HuH-7 (cell line): ENCODE measurements around the gene CFAP20.

Experiments
- DNase-seq: peaks from one replicate; pipeline ENCODE4 v3.0.0; 2011; ENCODE audit warnings: low spot score

The CFAP20 gene

DNA sequence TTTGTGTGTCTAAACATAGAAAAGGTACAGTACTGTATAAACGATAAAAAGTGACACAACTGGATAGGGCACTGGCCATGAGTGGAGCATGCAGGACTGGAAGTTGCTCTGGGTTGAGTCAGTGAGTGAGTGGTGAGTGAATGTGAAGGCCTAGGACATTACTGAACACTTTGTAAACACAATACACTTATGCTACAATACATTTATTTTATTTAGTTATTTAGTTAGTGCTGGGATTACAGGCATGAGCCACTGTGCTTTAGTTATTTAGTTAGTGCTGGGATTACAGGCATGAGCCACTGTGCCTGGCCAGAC, 4.6 kb downstream of the CFAP20 start:
- DNase-seq, result no peak

DNA sequence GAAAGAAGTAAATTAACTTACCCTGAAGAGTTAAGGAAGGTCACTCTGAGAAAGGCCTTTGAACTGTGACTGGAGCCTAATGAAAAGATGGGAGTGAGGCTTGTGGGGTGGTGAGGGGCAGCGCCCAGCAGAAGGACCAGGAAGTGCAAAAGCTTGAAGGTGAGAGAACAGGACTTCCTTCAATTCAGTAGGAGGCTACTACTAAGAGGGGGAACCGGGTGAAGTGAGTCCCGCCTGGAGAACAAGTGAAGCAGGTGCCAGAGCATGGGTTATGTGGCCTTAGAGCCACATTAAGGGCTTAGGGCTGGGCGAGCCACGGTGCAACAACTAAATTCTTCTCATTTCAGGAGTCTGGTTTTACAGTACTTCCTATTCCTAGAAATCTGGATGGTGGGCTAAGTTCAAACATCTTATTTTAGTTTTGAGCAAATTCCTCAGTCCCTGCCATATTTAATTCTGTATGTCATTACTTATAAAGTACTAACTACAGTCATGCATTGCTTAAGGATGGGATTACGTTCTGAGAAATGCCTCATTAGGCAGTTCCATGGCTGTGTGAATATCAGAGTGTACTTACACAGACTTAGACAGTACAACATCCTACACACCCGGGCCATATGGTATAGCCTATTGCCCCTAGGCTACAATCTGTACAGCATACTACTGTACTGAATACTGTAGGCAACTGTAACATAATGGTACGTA, 5.1 kb downstream of the CFAP20 start:
- DNase-seq, result no peak

DNA sequence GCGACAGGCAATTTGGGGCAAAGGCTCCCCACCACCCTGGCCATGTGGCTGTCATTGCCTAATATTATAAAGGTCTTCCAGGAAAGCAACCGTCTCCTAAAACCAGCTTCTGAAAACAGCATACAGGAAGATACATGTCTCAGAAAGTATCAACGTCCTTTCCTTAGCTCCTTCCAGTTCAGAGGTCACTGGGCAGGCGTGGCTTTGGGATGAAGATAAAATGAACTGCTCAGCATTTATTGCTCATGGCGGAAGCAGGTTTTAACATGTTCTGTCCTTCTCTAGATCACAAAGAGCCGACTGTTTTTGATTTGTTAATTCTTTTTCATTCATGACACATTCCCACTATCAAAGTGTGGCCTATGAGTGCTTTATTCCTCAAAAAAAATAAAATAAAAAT, 8.0 kb downstream of the CFAP20 start:
- no peak for DNase-seq

DNA sequence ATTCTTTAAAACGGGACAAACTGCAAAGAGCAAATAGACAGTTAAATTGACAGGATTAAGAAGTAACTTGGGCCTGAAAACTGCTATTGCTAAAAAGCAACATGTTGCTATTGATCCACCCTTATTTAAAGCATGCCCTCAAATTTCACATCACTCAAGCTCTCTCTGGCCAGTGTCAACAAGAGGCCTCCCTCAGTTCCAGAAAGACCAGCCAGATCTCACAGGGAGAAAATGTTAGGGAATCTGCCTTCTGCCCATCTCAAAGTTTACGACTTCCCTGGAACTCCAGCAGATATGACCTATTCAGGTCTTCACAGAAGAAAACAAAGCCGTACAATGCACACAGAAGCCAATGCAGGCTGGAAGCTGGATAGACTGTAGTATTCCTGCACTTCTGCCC, 8.9 kb downstream of the CFAP20 start:
- no peak for DNase-seq

DNA sequence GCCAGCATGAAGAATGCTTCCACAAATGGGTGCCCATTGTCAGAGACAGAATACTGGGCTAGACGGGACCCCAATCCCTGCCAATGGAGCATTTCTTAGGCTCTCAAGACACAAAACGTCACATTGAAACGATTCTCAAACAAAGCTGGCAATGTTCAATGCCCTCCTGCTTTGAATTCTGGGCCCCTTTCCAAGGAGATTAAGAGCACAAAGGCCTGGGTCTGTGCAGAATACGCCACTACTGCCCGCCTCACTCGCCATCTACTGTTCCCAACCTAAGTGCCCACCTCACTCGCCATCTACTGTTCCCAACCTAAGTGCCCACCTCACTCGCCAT, 9.7 kb downstream of the CFAP20 start:
- DNase-seq, result no peak

DNA sequence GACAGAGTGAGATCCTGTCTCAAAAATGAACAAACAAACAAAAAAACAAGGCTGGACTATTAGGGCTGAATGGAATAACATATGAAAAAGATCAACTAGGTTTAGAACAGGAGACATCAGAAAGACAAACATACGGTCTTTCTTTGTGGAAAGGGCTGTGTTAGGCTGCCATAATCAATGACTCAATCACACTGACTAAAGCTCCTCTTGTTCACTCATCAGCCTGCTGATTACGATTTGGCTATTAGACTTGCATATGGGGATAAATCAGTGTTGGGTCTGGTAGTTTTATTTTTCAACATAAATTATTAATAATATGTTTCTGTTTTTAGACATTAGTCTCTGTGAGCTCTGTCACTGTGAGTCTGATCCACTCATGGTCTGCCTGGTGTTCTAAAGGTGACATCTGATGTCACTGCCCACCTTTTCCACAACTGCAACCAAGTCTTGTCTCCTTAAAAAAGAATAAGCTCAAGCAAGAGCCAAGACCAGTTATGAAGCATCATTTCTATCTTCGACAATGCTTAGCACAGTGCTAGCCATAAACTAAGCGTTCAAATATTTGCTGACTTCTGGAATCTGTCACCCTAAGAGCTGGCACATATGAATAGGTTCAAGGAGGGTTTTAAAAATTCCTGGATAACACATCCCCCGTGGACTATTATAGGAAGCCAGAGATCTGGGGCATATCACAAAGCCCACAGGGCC, 10.2 kb downstream of the CFAP20 start:
- no peak for DNase-seq

DNA sequence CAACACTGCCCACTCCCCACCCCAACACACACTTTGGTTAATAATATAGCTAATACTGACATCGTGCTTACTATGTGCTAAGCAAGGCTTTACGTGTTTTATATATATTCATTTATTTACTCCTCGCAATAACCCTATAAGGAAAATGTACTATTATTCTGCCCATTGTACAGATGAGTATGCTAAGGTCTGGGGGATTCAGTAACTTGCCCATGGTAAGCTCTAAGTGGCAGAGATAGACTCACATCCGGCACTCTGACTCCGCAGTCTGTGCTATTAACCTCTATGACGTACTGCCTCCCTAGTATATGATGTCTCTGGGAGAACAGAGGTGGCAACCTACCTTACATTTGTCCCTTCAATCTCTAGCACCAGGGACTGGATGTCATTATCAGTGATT, 12.7 kb downstream of the CFAP20 start:
- no peak for DNase-seq

DNA sequence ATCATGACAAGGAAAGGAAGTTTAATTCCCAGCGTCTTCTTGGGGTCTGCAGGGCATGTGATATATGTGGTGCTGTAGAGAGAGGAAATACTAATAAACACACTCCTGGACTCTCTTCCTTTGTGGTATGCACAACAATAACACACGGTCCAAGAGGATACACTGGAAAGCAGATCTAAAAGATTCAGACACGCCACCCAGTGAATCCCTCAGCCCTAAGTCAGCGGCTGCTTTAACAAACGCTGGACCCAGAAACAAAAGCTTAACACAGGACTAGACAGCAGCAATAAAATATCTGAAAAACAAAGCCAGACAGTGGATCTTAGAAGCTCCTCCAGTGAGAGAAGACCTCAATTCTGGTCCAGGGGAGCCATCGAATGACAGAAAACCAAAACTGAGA, 13.1 kb downstream of the CFAP20 start:
- DNase-seq, result no peak

DNA sequence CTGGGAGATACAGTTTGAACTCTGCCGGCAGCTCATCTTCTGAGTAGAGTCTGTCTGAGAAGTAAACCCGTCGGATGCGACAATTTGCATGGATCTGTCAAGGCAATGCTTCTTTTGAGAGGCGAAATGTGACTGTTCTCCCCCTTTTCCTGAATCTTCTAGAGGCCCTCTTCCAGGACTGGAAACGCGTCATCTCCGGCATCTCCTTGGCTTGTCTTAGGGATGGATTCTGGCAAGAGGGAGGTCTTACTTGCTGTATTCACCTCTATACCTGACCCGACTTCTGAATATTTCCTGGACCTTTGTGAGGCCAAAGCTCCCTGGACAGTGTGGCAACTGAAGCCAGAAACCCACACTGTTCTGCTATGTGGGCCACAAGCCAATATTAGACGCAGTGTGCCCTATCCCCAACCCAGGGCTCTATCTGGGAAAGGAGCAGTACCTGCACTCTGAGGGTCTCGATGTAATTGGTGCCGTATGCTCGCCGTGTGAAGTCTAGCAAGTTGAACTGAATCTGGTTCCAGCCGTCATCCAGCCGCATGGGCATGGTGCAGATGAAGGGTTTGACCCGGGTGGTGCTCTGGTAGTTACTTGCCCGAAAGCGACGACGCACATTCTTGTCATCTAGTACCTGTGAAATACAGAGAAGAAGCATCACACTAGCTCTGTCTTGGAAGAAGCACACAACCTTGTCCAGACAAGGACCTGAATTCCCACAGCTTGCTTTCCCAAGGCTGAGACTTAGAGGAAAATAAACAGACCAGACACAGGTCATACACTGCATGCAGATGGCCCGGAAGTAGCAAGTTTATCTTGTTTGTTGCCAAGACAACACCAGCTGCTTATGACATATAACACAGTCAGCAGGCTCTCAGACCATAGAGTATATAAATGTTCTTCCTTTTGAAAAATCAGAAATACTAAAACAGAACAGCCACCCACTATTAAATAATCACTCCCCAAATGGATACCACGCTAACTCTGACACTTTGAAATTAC, 14.1 kb downstream of the CFAP20 start:
- DNase-seq, result no peak

DNA sequence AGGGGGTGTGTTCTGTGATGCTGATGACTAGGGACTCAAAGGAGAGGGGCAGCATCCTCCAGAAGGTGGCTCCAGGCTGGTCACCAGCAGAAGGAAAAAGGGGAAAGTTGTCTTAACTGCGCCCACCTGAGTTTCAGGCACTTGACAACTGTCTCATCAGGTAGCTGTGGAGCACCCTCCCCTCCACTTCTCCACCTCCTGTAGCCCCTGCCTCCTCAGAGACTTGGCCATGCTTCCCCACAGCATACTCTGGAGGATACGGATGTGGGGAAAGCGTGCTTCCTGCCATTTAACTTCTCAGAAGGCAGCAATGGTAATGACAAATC, 17.9 kb downstream of the CFAP20 start:
- no peak for DNase-seq

DNA sequence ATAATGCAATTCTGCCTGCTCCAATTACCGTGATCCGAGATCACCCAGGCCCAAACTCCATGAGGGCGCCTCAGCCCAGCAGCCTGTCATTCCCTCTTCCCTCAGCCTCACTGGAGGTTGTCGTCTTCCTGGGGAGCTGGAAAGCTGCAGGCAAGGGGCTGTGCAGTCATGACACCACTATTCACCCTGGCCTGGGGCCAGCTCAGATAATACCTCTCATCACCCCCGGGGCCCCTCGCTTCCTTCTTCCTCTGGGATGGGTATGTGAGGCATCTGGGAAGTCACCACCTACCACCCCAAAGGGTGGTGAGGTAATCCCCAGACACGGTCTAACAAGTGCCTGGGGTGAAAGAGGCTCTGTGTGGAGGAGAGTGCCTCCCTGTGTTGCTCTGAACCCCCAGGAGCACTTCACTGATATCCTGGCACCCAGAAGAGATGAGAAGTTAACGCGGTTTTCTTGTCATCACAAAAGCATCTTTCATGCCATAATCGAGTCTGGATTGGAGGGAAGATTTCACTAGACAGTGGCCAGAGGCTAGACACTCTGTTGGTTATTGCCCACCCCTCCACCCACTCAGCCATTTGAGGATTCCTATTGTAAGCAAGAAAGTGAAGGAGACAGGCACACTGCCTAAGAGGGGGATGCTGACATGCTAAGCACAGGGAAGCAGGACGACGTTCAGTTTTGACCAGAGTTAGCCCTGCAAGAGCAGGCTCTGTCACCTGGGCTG, 18.4 kb downstream of the CFAP20 start:
- no peak for DNase-seq

DNA sequence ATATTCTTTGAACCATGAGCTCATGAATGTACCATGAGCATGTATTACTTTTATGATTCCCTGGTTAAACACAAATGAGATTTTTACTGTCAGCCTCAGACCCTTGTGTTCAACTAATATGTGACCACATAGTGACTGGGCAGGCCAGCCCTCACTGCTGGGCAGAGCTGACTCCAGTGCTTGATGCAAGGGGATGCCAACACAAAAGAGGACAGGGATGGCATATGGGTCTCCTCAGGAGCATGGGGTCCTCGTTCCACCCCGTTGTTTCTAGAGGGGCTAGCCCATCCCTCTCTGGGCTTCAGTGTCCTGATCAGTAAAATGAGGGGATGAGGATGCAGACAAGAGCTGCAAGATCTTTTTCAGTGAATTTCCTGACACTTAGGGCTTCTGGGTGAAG, 19.3 kb downstream of the CFAP20 start:
- no peak for DNase-seq

DNA sequence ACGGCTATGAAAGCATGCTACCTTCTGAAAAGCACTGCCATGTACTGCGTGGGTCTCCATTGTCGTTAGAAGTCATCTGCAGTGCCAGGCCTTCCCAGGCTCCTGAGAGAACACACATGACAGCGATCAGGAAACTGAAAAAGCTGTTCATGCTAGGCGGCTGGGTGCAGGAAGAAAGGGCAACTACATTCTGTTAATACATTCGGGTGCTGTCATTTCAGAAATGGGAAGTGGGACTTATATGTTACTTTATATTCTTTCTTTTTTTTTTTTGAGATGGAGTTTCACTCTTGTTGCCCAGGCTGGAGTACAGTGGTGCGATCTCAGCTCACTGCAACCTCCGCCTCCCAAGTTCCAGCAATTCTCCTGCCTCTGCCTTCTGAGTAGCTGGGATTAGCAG, 19.9 kb downstream of the CFAP20 start:
- no peak for DNase-seq

DNA sequence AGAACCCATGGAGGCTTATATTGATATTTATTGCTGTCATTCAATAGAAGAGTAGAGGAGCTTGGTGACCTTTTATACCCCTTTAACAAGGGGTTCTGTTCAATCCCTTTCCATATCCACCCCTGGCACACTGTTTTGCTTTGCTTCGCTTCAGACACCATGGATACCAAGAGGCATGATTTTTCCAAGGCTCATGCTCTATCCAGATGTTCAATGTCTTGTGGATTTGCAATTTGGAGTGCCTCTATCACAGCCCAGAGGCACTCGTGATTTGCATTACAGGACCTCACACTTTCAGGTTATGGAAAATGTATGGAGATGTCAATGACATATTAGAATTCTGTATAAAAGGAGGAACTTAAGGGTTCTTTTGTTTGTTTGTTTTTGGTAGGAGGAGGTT, 21.5 kb downstream of the CFAP20 start:
- no peak for DNase-seq

DNA sequence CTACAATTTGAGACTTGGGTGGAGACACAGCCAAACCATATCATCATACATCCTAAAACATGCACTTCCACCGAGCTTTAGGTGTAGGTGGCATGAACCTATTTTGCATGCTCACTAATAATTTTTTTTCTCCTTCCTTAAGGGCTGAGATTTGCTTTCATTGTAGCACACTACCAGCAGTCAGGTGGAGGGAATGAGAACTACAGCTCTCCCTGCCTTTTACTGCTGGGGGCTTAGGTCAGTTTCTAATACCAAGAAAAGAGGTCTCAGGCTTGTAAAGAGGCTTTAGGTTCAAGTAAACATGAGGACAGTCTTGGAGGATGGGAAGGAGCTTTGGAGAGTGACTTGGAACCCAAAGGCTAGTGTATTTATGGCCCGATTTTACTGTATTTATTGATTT, 22.0 kb downstream of the CFAP20 start:
- DNase-seq, result no peak

DNA sequence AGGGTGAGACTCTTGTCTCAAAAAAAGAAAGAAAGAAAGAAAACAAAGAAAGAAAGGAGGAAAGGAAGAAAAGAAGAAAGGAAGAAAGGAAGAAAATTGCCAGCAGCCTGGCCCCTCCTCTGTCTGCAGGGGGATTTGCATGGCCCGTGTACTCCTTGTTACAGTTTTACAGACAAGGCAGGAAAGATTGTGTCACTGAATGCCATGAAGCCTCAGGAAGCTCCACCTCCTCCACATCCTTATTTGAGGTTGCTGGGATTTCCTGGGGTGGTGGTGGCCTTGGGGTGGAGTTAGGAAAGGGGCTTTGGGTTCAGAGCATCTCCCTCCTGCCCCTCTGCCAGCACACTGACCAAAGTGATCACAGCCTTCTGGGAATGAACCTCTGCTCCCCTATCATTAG, 23.6 kb downstream of the CFAP20 start:
- no peak for DNase-seq

DNA sequence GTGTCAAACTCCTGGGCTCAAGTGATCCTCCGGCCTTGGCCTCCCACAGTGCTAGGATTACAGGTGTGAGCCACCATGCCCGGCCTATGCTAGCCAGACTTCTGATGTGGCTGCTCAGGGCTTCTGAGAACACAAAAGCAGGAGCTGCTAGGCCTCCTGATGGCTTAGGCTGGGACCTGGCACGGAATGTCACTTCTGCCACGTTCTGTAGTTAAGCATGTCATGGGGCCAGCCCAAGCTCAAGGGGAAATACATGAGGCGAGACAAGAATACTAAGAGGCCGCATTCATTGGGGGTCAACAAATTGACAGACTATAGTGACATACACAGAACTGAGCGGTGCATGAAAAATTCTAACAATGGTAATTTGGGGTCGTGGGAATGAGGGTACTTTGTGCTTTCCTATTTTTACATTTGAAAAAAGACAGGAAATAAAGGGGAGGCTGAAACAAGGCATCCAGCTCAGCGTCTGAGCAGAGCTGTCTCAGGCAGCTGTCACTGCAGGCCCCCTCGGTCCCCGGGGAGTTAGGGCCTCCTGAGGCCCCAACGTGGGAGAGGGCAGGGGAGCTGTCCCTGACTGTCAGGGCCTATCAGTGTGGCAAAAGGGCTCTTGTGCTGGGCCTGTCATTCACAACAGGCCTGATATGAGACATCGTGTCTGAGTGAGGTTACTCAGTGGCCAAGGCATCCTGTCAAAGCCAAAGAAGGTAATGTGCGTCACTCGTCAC, 26.4 kb downstream of the CFAP20 start:
- DNase-seq, result no peak

DNA sequence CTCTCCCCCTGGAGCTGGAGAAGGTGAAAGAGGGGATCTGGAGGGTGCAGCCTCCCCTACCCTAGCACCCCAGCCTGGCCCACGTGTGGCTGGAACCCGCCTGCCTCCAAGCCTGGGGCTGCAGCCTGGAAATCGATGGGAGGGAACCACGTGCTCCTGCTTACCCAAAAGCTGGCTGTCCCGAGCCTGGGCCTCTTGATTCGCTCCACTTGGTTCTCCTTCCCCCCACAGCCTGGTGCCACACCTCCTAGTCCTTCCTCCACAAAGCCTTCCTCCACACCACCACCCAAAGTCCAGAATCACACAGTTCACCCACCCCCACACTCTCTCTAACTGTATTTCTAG, 29.3 kb downstream of the CFAP20 start:
- DNase-seq, result no peak

DNA sequence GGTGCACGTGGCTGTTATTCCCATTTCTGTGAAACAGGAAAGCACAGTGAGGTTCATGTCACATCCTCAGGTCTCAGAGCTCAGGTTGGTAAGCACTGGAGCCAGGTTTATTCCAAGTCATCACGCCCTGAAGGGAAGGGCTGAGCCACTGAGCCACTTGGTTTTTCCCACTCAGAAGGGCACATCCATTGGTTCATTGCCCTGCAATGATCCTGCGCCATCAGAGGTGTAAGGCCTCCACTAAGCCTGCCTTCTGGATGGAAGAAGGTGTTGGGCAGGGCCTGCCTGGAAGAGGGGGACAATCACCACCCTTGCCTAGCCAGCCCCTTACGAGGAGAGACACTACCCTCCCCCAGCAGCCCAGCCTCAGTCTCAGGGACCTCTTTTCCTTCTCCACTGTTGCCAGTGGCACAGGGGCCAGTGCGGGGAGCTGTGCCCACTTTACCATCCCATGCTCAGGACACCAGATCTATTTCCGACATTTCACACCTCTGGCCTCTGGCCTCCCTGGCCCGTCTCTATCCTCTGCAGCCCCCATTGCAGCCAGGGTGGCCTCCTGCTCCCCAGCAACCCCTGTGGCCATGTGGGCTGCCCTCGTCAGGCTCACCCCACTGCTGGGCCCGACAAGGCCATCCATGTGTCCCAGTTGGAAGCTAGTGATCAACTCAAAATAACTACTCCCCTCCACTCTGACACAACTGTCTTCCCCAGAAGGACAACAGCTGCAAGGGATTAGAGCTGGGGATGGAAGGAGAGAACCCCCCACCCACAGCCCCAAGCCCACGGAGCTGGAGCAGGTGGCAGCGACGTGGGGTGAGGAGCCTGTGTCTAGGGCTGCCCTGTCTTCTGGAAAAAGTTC, 29.9 kb downstream of the CFAP20 start:
- no peak for DNase-seq

DNA sequence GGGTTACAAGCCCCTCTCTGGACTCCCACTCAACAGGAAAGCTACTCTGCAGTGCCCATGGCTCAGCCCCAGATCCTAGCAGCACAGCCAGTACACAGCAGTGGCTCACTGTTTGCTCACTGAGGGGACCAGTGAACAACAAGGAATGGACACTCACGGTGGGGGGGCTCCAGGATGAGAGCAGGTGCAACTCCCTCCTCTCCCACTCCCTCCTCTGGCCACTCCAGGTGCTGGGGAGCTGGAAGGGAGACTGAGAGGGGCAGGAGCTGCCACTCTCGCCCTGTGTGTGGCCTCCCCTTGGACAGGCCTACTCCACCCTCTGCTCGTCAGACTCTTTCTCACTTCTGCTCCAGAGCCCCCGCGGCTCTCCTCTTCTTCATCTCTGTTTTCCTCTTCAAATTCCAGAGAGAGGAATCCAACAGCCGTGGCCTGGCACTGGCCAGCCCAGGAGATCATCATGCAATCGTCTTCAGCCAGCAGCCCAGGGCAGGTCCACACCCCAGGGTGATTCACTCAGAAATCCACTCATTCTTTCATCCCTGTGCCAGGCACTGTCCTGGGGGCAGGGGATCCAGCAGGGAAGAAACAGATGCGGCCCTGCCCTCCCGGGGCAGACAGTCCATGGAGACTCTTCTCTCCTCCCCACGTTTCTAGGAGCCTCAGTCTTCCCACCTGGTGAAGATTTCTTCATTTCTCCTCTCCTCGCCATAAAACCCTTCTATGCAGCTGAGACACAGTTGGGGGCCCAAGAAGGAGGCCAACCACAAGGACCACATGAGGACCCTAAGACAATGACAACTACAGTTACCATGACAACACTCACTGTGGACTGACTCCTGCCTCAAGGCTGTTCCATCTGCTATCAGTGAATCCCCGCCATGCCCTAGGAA, 30.7 kb downstream of the CFAP20 start:
- no peak for DNase-seq
